Activated CD4-positive, alpha-beta memory T cell treated with anti-CD3 and anti-CD28 coated beads for 36 hours (primary cell): ENCODE measurements around the gene SQSTM1. TPM values are rescaled to one million over a fixed set of nuclear protein-coding genes. Genes with fewer than 3 reads are reported as not detected.
"Not testable (repeated sequence)": the region's sequence is repeated elsewhere in the genome, so short reads cannot be mapped to it uniquely, and the experiment has no call there.

Experiments used
- CTCF ChIA-PET: fragments of 350-600 bp; sonication (Branson Sonifier 250); formaldehyde crosslinking; loops from one replicate; lab custom pipeline; 2021; ENCODE audit warnings: antibody characterized with exemption, inconsistent platforms; lab: Charles Lee
- POLR2A ChIA-PET: fragments of 350-600 bp; sonication (Branson Sonifier 250); formaldehyde crosslinking; loops from one replicate; lab custom pipeline; 2021; ENCODE audit warnings: antibody characterized with exemption; lab: Charles Lee
- DNase-seq: peaks from one replicate; pipeline ENCODE4 v3.0.0-alpha.2; 2020
- H3K27ac Mint-ChIP-seq: one replicate; pipeline ENCODE4 v1.8.0; 2021; ENCODE audit warnings: mixed read lengths
- H3K27me3 Mint-ChIP-seq: one replicate; pipeline ENCODE4 v1.8.0; 2021; ENCODE audit warnings: mixed read lengths
- H3K36me3 Mint-ChIP-seq: one replicate; pipeline ENCODE4 v1.8.0; 2021; ENCODE audit warnings: mixed read lengths
- H3K4me1 Mint-ChIP-seq: one replicate; pipeline ENCODE4 v1.8.0; 2021; ENCODE audit warnings: low read depth, mixed read lengths
- H3K4me3 Mint-ChIP-seq: one replicate; pipeline ENCODE4 v1.8.0; 2021; ENCODE audit warnings: mild to moderate bottlenecking, mixed read lengths
- H3K9me3 Mint-ChIP-seq: one replicate; pipeline ENCODE4 v1.8.0; 2021; ENCODE audit warnings: mixed read lengths
- intact Hi-C: fragments of 100-400 bp; cut with micrococcal nuclease; formaldehyde crosslinking; loops from one replicate; pipeline ENCODE4 v1.15.1; 2023
- total RNA-seq, 2 experiments: library from RNA; stranded (reverse); gene quantifications; one replicate each; pipeline ENCODE4 v1.2.3, GENCODE V29; 2021

SQSTM1 gene
- total RNA-seq, 2 experiments from 2014 or later: 127 to 130 TPM

- no peak for DNase-seq
- CTCF ChIA-PET: interaction anchor here (0.8 to 1.0 kb wide), 3 partner anchors 29 to 68 kb away, joined by 3 to 6 read pairs (median 3); no protein-coding TSS in a partner anchor
- H3K4me1 Mint-ChIP-seq: peaks cover 18% of the 10 kb centered on the region
- H3K4me3 Mint-ChIP-seq: no peak overlapping the region
- no peaks in the 10 kb centered on the region for H3K9me3 Mint-ChIP-seq
- POLR2A ChIA-PET: interaction anchor here (0.6 kb wide), 1 partner anchor 204 kb away, joined by 3 read pairs; no protein-coding TSS in a partner anchor
- intact Hi-C loops: no loop called here
- peaks cover 62% of the 10 kb centered on the region for H3K36me3 Mint-ChIP-seq
- H3K27me3 Mint-ChIP-seq: no peaks in the 10 kb centered on the region
- no peak overlapping the region for H3K27ac Mint-ChIP-seq
These were observed 10.2 kb downstream of the SQSTM1 start for GRCh38 chr5:179830818-179831468.

GRCh38 chr5:179832039-179832745 is 11.5 kb downstream of the SQSTM1 start:
- no peaks in the 10 kb centered on the region for H3K27me3 Mint-ChIP-seq
- H3K9me3 Mint-ChIP-seq: no peaks in the 10 kb centered on the region
- peaks cover 70% of the 10 kb centered on the region for H3K36me3 Mint-ChIP-seq
- DNase-seq: no peak
- H3K4me1 Mint-ChIP-seq: peaks cover 25% of the 10 kb centered on the region
- POLR2A ChIA-PET: interaction anchor here (1.1 kb wide), 1 partner anchor 12 kb away, joined by 3 read pairs; the partner anchor contains the start of gene SQSTM1
- H3K4me3 Mint-ChIP-seq: no peak overlapping the region
- intact Hi-C loops: no loop called here
- CTCF ChIA-PET: interaction anchor here (0.8 kb wide), 1 partner anchor 38 kb away, joined by 3 read pairs; no protein-coding TSS in a partner anchor
- H3K27ac Mint-ChIP-seq: no peak overlapping the region

- CTCF ChIA-PET: no interaction called here
- Mint-ChIP-seq H3K36me3 (peaks cover 62% of the 10 kb centered on the region), H3K4me1 (peaks cover 21% of the 10 kb centered on the region), H3K4me3 (no peak overlapping the region), H3K27me3 (no peaks in the 10 kb centered on the region), H3K9me3 (no peaks in the 10 kb centered on the region), H3K27ac (peak overlapping the region; percentile 67)
- POLR2A ChIA-PET: no interaction called here
- intact Hi-C loops: no loop called here
- DNase-seq: no peak
These were observed 12.5 kb downstream of the SQSTM1 start for GRCh38 chr5:179833056-179833708.

GRCh38 chr5:179833709-179834070 is 13.0 kb downstream of the SQSTM1 start:
- Mint-ChIP-seq H3K9me3 (no peaks in the 10 kb centered on the region), H3K4me1 (peaks cover 20% of the 10 kb centered on the region), H3K27me3 (no peaks in the 10 kb centered on the region), H3K36me3 (peaks cover 58% of the 10 kb centered on the region), H3K27ac (peak overlapping the region; percentile 67), H3K4me3 (no peak overlapping the region)
- intact Hi-C loops: no loop called here
- POLR2A ChIA-PET: no interaction called here
- no peak for DNase-seq
- CTCF ChIA-PET: no interaction called here

GRCh38 chr5:179834120-179834519 is 13.4 kb downstream of the SQSTM1 start:
- H3K36me3 Mint-ChIP-seq: peaks cover 54% of the 10 kb centered on the region
- ChIA-PET CTCF (no interaction called here), POLR2A (no interaction called here)
- no peaks in the 10 kb centered on the region for H3K9me3 Mint-ChIP-seq
- H3K27ac Mint-ChIP-seq: no peak overlapping the region
- peaks cover 18% of the 10 kb centered on the region for H3K4me1 Mint-ChIP-seq
- no peak for DNase-seq
- no peak overlapping the region for H3K4me3 Mint-ChIP-seq
- intact Hi-C loops: no loop called here
- H3K27me3 Mint-ChIP-seq: no peaks in the 10 kb centered on the region

- H3K9me3 Mint-ChIP-seq, H3K4me3 Mint-ChIP-seq, H3K27me3 Mint-ChIP-seq, H3K27ac Mint-ChIP-seq, CTCF ChIA-PET, POLR2A ChIA-PET, DNase-seq: not testable (repeated sequence)
- intact Hi-C loops: loop anchor here (5.0 kb wide), 1 partner anchor 33 kb away; no protein-coding TSS in a partner anchor
- H3K36me3 Mint-ChIP-seq: peaks cover 51% of the 10 kb centered on the region
- H3K4me1 Mint-ChIP-seq: peaks cover 18% of the 10 kb centered on the region
These were observed 14.2 kb downstream of the SQSTM1 start for GRCh38 chr5:179834871-179835270.

GRCh38 chr5:179836225-179837019 is 15.7 kb downstream of the SQSTM1 start:
- H3K27ac Mint-ChIP-seq: peak overlapping the region; percentile 89
- CTCF ChIA-PET: interaction anchor here (0.8 to 1.2 kb wide), 3 partner anchors 14 to 73 kb away, joined by 3 read pairs; no protein-coding TSS in a partner anchor
- peaks cover 18% of the 10 kb centered on the region for H3K4me1 Mint-ChIP-seq
- H3K9me3 Mint-ChIP-seq: no peaks in the 10 kb centered on the region
- peak overlapping the region; percentile 21 for H3K4me3 Mint-ChIP-seq
- peak; percentile 73 for DNase-seq
- H3K27me3 Mint-ChIP-seq: no peaks in the 10 kb centered on the region
- intact Hi-C loops: loop anchor here (5.0 kb wide), 1 partner anchor 34 kb away; no protein-coding TSS in a partner anchor
- POLR2A ChIA-PET: interaction anchor here (0.5 to 1.8 kb wide), 2 partner anchors 16 to 73 kb away, joined by 3 to 7 read pairs; partner anchors contain the start of gene SQSTM1
- peaks cover 46% of the 10 kb centered on the region for H3K36me3 Mint-ChIP-seq

GRCh38 chr5:179837076-179838011 is 16.6 kb downstream of the SQSTM1 start:
- H3K9me3 Mint-ChIP-seq: no peaks in the 10 kb centered on the region
- no peaks in the 10 kb centered on the region for H3K27me3 Mint-ChIP-seq
- POLR2A ChIA-PET: interaction anchor here (0.5 to 1.8 kb wide), 5 partner anchors 17 to 74 kb away, joined by 3 to 7 read pairs (median 3); partner anchors contain the start of gene SQSTM1
- peak overlapping the region; percentile 21 for H3K4me3 Mint-ChIP-seq
- intact Hi-C loops: loop anchor here (5.0 kb wide), 1 partner anchor 35 kb away; no protein-coding TSS in a partner anchor
- peaks cover 18% of the 10 kb centered on the region for H3K4me1 Mint-ChIP-seq
- CTCF ChIA-PET: interaction anchor here (0.8 to 1.2 kb wide), 3 partner anchors 15 to 74 kb away, joined by 3 read pairs; no protein-coding TSS in a partner anchor
- peaks cover 45% of the 10 kb centered on the region for H3K36me3 Mint-ChIP-seq
- no peak for DNase-seq
- H3K27ac Mint-ChIP-seq: peak overlapping the region; percentile 89

- H3K27ac Mint-ChIP-seq: no peak overlapping the region
- H3K4me3 Mint-ChIP-seq: no peak overlapping the region
- CTCF ChIA-PET: interaction anchor here (1.1 kb wide), 1 partner anchor 27 kb away, joined by 3 read pairs; no protein-coding TSS in a partner anchor
- peaks cover 35% of the 10 kb centered on the region for H3K36me3 Mint-ChIP-seq
- intact Hi-C loops: loop anchor here (5.0 kb wide), 1 partner anchor 37 kb away; no protein-coding TSS in a partner anchor
- peaks cover 18% of the 10 kb centered on the region for H3K4me1 Mint-ChIP-seq
- POLR2A ChIA-PET: no interaction called here
- DNase-seq: no peak
- H3K27me3 Mint-ChIP-seq: no peaks in the 10 kb centered on the region
- H3K9me3 Mint-ChIP-seq: no peaks in the 10 kb centered on the region
These were observed 18.9 kb downstream of the SQSTM1 start for GRCh38 chr5:179839328-179840256.

GRCh38 chr5:179840321-179840720 is 19.6 kb downstream of the SQSTM1 start:
- Mint-ChIP-seq H3K36me3 (peaks cover 36% of the 10 kb centered on the region), H3K9me3 (peaks cover 4% of the 10 kb centered on the region), H3K27me3 (no peaks in the 10 kb centered on the region), H3K4me1 (peaks cover 18% of the 10 kb centered on the region), H3K27ac (no peak overlapping the region), H3K4me3 (no peak overlapping the region)
- CTCF ChIA-PET: interaction anchor here (1.1 kb wide), 1 partner anchor 27 kb away, joined by 3 read pairs; no protein-coding TSS in a partner anchor
- POLR2A ChIA-PET: no interaction called here
- intact Hi-C loops: no loop called here
- no peak for DNase-seq
